Dermis microvascular lymphatic vessel endothelial cell (primary cell): ENCODE measurements around the gene PTHLH. TPM values are rescaled to one million over a fixed set of nuclear protein-coding genes. Genes with fewer than 3 reads are reported as not detected.

Source experiments
- DNase-seq, 2 donors: peaks; one replicate each; pipeline versions ENCODE4 v3.0.0 to v3.0.0-alpha.2; 2010; ENCODE audit warnings: low read depth in 2 of 2
- total RNA-seq: library from RNA; depleted of rRNA; stranded (reverse); fragments of >200 nt; gene quantifications from 2 replicates; pipeline ENCODE4 v1.2.1, GENCODE V29; 2014

PTHLH gene
- total RNA-seq, 1 donor from 2014 or later = under 0.01 TPM

DNA sequence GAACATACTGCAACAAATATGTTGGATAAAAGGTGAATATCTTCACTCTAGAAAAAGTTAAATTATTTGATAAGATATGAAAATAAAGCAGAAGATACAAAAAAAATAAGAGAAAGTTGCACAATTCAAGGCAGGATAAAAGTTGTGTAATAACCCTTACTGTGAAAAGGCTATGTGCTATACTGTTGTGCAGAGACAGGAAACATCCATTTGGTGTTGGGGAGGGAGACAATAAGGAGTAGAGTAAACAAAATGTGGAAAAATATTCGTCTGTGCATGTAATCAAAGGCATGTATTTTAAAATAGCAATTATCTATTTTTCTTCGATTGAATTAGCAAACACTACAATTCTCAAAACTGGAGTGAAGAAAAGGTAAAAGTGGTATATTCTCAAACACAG is 34.8 kb downstream of the PTHLH start:
- DNase-seq = no peak

DNA sequence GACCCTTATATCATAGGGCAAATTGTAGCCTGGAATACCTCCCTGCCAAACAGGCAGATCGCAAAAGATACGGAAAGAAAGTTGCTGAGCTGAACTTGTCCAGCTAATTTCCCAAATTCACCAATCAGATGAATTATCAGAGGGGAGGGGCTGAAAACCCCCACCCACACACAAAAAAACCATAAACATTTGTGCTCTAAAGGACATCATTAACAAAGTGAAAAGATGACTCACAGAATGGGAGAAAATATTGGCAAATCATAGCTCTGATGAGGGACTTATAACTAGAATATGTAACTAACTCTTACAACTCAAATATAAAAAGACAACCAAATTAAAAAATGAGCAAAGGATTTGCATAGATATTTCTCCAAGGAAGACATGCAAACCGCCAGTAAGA is 36.3 kb downstream of the PTHLH start:
- DNase-seq = no peak

DNA sequence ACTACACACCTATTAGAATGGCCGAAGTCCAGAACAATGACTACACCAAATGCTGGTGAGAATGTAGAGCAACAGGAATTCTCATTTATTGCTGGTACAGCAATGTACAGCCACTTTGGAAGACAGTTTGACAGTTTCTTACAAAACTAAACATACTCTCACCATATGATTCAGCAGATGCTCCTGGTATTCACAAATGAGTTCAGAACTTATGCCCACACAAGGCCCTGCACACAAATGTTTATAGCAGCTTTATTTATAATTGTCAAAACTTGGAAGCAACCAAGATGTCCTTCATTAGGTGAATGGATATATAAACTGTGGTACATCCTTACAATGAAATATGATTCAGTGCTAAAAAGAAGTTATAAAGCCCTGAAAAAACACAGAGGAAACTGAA is 38.3 kb downstream of the PTHLH start:
- no peak for DNase-seq

GRCh38 chr12:27931390-27931789 is 41.1 kb downstream of the PTHLH start:
- no peak for DNase-seq

GRCh38 chr12:27927347-27927746 is 45.2 kb downstream of the PTHLH start:
- DNase-seq = no peak

DNA sequence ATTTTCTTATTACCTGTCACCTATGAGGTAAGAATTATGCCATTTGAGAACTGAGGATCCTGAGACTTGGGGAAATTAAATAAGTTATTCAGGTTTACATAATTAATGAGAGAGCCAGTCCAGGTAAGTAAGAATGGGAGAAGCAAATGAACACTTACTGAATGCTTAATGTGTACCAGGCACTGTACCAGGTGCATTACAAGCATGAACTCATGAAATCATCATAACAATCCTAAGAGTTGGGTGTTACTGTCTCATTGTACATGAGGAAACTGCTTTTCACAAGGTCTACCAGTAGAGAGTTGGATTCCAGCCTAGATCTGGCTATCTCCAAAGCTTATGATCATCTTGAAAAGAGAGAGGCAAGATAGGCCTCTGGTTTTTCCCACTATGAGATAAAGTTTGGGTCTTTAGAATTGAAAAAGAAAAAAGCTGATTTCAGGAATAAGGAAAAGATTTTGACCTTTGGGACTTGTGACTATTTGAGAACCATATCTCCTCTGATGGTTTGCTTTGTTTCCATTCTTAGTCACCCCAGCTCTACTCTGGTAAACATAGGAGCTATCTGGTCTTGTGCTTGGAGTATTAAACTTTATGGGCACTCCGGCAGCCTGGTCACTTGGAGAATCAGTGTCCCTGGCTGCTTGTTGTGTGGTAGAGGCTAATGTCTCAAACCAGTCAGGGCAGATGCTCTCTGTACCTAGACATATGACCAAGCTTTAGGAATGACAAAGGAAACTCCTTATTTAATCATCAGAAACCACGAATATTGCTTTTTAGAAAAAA is 48.0 kb downstream of the PTHLH start:
- DNase-seq = no peak

GRCh38 chr12:27922531-27923139 is 49.9 kb downstream of the PTHLH start:
- DNase-seq = peak in 1 of 2 donors; percentile 13

GRCh38 chr12:27919671-27920235 is 52.8 kb downstream of the PTHLH start:
- DNase-seq = no peak

GRCh38 chr12:27915536-27915935 is 57.0 kb downstream of the PTHLH start:
- no peak for DNase-seq

DNA sequence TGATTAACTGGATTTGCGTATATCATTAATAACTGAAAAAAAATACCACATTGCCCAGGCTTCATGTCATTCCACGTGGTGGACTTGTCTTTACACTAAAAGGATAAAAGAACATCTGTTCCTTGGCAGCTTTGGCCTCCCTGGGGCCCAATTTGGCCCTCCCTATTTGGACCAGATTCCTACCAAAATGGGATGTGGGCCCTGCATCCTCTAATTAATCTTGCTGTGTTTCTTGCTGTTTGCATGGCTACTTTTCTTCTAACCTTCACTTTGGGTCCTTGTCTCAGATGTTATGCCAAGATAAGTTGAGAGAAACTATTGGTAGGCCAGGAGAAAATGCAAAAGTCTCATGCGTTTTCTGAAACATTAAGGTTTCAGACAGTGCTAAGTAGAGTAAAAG is 57.5 kb downstream of the PTHLH start:
- DNase-seq = no peak

- no peak for DNase-seq
These were observed 58.4 kb downstream of the PTHLH start for GRCh38 chr12:27913999-27914614.

- no peak for DNase-seq
These were observed 61.1 kb downstream of the PTHLH start for GRCh38 chr12:27911397-27911796.

Other genes with a start within 250 kb of the PTHLH start
- gene KLHL42, start 192.5 kb downstream of the PTHLH start, total RNA-seq = 14.6 and 16.9 TPM in 2 replicates
- not detected in 2 replicates for gene MANSC4, start 192.5 kb downstream of the PTHLH start, total RNA-seq
- gene CCDC91, start 217.7 kb upstream of the PTHLH start, total RNA-seq = 3.9 and 5.1 TPM in 2 replicates